RWPE1 (cell line): Measurements from ENCODE around the gene TANGO6.

Experiments
- CTCF ChIA-PET: fragments of 350-600 bp; sonication (Branson Sonifier 250); formaldehyde crosslinking; extraction: SDS; loops from one replicate; lab custom pipeline; 2021; lab: Yijun Ruan, JAX
- POLR2A ChIA-PET: fragments of 400-600 bp; formaldehyde crosslinking; extraction: SDS; loops from one replicate; lab custom pipeline; 2020; ENCODE audit warnings: antibody characterized with exemption; ENCODE audit not compliant: low non-redundant PET; lab: Yijun Ruan, JAX
- DNase-seq: peaks from one replicate; pipeline ENCODE4 v3.0.0; 2012; ENCODE audit warnings: low spot score
- H3K27ac ChIP-seq: fragments of 450-650 bp; 2 replicates; pipeline ENCODE4 v1.5.1; 2017
- TF ChIP-seq, protein P1 (sequence below): fragments of 450-650 bp; conservative IDR thresholded peaks from 2 replicates; pipeline ENCODE4 v1.5.1; 2017; ENCODE audit warnings: low read depth, mild to moderate bottlenecking

Gene TANGO6

DNA sequence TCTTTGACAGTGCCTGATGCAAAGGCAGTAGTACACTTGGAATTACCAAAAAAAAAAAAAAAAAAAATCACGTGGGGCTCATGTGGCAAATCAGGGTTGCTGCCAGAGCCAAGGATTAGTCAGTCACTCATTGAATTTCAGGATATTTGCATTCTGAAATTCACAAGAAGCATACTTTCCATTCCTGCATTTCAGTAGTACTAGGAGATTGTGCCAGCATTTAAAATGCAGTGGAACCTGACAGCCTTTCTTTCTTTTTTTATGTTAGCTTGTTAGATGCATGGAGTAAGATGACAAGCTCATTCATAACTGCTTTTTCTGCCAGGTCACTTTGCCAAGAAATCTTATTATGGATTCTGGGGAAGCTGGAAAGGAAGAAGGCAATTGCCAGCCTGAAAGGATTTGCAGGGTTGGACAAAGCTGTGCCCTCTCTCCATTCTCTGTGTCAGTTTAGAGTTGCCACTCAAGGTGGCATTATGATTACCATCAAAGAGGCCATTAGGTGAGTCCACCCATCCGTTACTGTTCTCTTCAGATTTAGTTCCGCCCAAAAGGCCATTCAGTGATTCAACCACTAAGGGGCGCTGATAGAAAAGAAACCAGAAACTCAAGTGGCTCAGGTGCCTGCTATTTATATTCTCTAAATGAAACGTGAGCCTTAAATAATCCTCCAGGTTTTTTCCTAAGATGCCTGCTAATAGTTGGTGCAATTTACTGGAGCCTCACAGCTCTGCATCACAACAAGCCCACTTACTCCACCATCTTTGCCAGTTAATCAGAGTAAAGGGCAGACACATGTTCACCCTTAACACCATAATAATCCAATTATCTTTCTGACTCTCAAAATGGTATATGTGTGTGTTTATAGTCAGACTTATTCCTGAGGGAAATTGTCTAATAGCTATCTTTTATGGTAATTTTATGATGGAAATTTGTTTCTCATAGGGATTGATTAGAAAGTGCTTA, 59.0 kb downstream of the TANGO6 start:
- TF ChIP-seq, protein P1, sequence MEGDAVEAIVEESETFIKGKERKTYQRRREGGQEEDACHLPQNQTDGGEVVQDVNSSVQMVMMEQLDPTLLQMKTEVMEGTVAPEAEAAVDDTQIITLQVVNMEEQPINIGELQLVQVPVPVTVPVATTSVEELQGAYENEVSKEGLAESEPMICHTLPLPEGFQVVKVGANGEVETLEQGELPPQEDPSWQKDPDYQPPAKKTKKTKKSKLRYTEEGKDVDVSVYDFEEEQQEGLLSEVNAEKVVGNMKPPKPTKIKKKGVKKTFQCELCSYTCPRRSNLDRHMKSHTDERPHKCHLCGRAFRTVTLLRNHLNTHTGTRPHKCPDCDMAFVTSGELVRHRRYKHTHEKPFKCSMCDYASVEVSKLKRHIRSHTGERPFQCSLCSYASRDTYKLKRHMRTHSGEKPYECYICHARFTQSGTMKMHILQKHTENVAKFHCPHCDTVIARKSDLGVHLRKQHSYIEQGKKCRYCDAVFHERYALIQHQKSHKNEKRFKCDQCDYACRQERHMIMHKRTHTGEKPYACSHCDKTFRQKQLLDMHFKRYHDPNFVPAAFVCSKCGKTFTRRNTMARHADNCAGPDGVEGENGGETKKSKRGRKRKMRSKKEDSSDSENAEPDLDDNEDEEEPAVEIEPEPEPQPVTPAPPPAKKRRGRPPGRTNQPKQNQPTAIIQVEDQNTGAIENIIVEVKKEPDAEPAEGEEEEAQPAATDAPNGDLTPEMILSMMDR = peak; percentile 82
- no peak overlapping the region for H3K27ac ChIP-seq
- peak; percentile 53 for DNase-seq
- CTCF ChIA-PET = interaction anchor here (0.6 to 1.9 kb wide), 19 partner anchors 9 to 1732 kb away, joined by 3 to 12 read pairs (median 3); partner anchors contain the start of gene HAS3
- POLR2A ChIA-PET = no interaction called here

DNA sequence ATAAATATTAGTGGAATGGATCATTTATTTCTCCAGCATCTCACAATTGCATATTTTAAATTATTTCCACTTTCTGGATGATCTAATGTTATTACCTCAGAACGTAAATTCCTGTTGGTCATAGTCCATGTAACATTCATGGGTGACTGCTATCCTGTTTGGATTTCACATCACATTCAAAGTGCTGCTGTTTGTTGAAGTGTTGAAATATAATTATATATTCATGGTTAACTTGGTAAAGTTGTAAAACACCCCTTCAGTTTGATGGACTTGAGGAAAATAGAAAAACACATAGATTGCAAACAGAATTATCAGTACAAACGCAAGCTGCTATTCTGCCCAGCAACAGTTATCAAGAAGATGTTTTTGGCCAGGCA, 59.6 kb downstream of the TANGO6 start:
- no peak overlapping the region for H3K27ac ChIP-seq
- TF ChIP-seq, protein P1 = no peak
- no peak for DNase-seq
- ChIA-PET POLR2A (no interaction called here), CTCF (interaction anchor here (0.6 to 1.9 kb wide), 12 partner anchors 8 to 247 kb away, joined by 3 to 12 read pairs (median 4); partner anchors contain the start of gene HAS3)

DNA sequence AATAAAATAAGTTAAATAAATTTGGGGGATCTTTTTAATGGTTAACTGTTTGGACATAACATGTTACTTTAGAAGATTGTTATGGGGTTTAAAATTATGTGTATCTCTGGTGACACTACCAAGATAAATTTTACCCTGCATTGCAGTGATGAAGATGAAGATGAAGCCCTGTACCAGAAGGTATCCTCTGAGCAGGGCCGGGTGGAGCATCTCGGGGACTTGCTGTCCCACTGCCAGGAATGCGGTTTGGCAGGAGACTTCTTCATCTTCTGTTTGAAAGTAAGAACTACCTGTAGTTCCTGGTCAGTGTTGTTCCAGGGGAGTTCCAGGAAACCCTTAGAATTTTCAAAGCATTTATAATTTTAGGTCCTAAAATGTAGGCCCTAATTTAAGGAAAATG, 64.0 kb downstream of the TANGO6 start:
- POLR2A ChIA-PET = no interaction called here
- no peak for DNase-seq
- CTCF ChIA-PET = no interaction called here
- H3K27ac ChIP-seq = no peak overlapping the region
- TF ChIP-seq, protein P1 = no peak

DNA sequence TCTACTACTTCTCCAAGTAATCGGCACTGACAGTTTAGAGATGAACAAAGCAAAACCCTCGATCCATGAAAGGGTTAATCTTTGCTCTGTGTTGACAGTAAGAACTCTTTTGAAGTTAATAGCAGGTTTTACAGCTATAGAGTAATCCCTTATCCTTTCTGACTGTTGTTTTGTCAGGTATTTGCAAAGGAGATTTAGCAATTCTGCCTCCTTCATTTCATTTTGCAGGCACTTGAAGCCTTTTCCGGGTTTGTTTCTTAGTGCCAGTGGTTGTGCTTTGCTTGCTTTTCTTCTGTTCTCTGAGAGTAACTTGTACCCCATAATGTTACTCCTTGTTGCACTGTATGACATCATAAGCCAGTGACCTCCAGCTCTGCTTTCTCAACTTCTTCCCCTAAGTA, 64.5 kb downstream of the TANGO6 start:
- H3K27ac ChIP-seq = no peak overlapping the region
- POLR2A ChIA-PET = no interaction called here
- CTCF ChIA-PET = interaction anchor here (0.7 kb wide), 1 partner anchor 206 kb away, joined by 3 read pairs; no protein-coding TSS in a partner anchor
- no peak for DNase-seq
- TF ChIP-seq, protein P1 = no peak

DNA sequence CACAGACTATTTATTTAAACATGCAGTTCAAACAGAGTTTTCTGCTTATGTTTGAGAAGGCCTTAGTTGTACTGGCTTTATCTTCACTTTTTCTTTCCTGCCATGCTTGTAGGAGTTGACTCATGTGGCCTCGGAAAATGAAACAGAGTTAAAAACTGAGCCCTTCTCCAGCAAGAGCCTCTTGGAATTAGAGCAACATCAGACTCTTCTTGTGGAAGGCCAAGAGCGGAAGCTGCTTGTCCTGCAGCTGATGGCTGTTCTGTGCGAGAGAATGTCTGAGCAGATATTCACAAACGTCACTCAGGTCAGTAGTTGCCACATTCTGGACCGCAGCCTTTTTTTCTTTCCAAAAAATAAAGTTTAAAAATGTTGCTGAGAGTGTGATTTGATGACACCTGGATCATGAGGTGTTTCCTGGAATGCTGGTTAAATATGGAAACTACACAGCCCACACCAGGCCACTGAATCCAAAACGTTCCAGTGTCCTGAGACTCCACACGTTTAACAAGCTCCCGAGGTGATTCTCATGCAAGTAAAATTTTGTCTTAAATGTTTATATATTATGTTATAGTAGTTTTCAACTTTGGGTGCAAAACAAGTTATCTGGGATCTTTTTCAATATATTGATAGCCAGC, 65.9 kb downstream of the TANGO6 start:
- no peak overlapping the region for H3K27ac ChIP-seq
- ChIA-PET CTCF (interaction anchor here (0.6 to 0.7 kb wide), 3 partner anchors 21 to 196 kb away, joined by 3 read pairs; partner anchors contain the start of gene HAS3), POLR2A (no interaction called here)
- DNase-seq = no peak
- TF ChIP-seq, protein P1 = no peak

DNA sequence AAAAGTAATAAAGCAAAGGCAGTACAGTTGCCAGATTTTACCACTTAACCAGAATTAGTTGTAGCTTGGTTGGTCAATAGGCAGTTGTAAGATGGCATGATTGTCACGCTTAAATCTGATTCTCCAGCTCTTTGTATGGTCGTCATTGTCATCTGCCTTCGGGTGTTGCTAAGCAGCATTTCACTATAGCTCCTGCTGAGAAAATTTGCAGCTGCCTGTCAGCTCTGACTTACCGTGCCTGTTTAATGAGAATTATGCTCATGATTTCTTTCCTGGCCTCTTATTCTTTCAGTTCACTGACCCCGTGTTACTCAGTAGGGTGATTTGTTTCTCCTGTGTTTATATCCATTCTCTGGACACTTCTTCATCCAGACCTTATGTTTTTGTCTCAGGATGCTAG, 66.7 kb downstream of the TANGO6 start:
- CTCF ChIA-PET = interaction anchor here (0.9 kb wide), 1 partner anchor 12 kb away, joined by 3 read pairs; no protein-coding TSS in a partner anchor
- DNase-seq = no peak
- TF ChIP-seq, protein P1 = no peak
- POLR2A ChIA-PET = no interaction called here
- H3K27ac ChIP-seq = no peak overlapping the region
